ENCODE data around the gene AGAP3.

The AGAP3 gene

DNA sequence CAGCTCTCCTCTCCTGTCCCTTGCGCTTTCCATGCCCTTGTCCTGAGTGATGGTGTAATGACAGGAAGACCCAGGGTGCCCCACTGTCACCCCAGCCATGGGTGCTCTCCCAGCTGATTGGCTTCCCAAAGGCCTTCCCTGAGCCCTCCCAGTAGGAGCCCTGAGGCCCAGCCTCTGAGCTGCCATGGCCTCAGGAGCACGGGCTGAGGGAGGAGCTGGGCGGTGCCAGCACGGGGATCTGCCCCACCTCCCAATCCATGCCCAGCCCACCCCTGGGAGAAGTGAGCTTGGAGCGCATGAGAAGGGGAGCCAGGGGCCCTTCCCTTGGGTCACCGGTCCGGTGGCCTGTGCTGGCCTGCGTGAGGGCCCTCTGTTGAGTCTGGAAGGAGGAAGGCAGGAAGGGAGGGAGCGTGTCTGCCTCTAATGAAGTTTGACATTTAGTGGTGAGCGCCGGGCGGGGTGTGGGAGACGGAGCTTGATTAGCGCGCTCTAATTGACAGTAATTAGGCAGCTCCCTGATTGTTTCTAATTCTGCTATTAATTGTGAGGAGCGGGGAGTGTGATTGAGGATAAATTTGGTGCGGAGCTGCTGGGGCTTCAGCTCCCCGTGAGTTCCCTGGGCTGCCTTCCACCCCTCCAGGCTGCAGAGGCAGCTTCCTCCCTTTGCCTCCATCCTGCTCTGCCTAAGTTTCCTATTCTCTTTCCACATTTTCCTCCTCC, 53.0 kb downstream of the AGAP3 start:
- no peaks in the 10 kb centered on the region; the same call in 1 of the 2 replicates for H4K20me1 ChIP-seq (ENCODE audit: insufficient read depth, low read length)
- TF ChIP-seq EZH2phosphoT487 (IDR thresholded peaks at IDR 0.05; ENCODE audit: low read depth): no peak
- TF ChIP-seq, protein P1, sequence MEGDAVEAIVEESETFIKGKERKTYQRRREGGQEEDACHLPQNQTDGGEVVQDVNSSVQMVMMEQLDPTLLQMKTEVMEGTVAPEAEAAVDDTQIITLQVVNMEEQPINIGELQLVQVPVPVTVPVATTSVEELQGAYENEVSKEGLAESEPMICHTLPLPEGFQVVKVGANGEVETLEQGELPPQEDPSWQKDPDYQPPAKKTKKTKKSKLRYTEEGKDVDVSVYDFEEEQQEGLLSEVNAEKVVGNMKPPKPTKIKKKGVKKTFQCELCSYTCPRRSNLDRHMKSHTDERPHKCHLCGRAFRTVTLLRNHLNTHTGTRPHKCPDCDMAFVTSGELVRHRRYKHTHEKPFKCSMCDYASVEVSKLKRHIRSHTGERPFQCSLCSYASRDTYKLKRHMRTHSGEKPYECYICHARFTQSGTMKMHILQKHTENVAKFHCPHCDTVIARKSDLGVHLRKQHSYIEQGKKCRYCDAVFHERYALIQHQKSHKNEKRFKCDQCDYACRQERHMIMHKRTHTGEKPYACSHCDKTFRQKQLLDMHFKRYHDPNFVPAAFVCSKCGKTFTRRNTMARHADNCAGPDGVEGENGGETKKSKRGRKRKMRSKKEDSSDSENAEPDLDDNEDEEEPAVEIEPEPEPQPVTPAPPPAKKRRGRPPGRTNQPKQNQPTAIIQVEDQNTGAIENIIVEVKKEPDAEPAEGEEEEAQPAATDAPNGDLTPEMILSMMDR (IDR thresholded peaks at IDR 0.05; ENCODE audit: low read depth, low read length): no peak
- no peak overlapping the region for H3K4me3 ChIP-seq (ENCODE audit: low read length)
- no peak overlapping the region for H2AFZ ChIP-seq (ENCODE audit: low read depth, low read length)
- no peak overlapping the region for H3K4me2 ChIP-seq (ENCODE audit: low read length)
- H3K27ac ChIP-seq (ENCODE audit: low read length): no peak overlapping the region
- H3K9me3 ChIP-seq (ENCODE audit: insufficient read depth, low read length): no peaks in the 10 kb centered on the region
- H3K36me3 ChIP-seq (replicated peaks; ENCODE audit: low read depth, low read length): peaks cover 7% of the 10 kb centered on the region
- no peaks in the 10 kb centered on the region for H3K4me1 ChIP-seq (ENCODE audit: low read length)
- H3K79me2 ChIP-seq (ENCODE audit: low read length): no peaks in the 10 kb centered on the region
- H3K9ac ChIP-seq (ENCODE audit: low read length): no peak overlapping the region
- H3K27me3 ChIP-seq (ENCODE audit: low read depth, low read length): no peaks in the 10 kb centered on the region

DNA sequence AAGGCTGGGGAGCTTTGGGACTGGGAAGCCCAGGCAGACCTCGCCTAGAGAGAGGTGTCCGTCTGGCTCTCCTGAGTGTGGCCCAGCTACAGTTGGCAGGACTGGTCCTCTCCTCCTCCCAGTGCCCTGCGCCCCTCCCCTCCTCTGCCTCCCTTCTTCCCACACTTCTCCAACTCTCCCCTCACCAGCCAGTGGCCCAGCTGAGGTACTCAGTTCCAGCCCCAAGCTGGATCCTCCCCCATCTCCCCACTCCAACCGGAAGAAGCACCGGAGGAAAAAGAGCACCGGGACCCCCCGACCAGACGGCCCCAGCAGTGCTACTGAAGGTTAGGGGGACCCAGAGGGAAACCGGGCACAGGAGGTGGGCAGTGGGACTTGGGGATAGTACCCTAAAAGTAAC, 53.5 kb downstream of the AGAP3 start:
- no peak overlapping the region for H3K4me2 ChIP-seq (ENCODE audit: low read length)
- no peak overlapping the region for H2AFZ ChIP-seq (ENCODE audit: low read depth, low read length)
- peaks cover 7% of the 10 kb centered on the region for H3K36me3 ChIP-seq (replicated peaks; ENCODE audit: low read depth, low read length)
- no peaks in the 10 kb centered on the region for H3K27me3 ChIP-seq (ENCODE audit: low read depth, low read length)
- no peaks in the 10 kb centered on the region for H3K79me2 ChIP-seq (ENCODE audit: low read length)
- no peak for TF ChIP-seq EZH2phosphoT487 (IDR thresholded peaks at IDR 0.05; ENCODE audit: low read depth)
- TF ChIP-seq, protein P1 (IDR thresholded peaks at IDR 0.05; ENCODE audit: low read depth, low read length): no peak
- no peak overlapping the region for H3K4me3 ChIP-seq (ENCODE audit: low read length)
- H4K20me1 ChIP-seq (ENCODE audit: insufficient read depth, low read length): no peaks in the 10 kb centered on the region; the same call in 1 of the 2 replicates
- H3K9ac ChIP-seq (ENCODE audit: low read length): no peak overlapping the region
- no peak overlapping the region for H3K27ac ChIP-seq (ENCODE audit: low read length)
- H3K9me3 ChIP-seq (ENCODE audit: insufficient read depth, low read length): no peaks in the 10 kb centered on the region
- no peaks in the 10 kb centered on the region for H3K4me1 ChIP-seq (ENCODE audit: low read length)

DNA sequence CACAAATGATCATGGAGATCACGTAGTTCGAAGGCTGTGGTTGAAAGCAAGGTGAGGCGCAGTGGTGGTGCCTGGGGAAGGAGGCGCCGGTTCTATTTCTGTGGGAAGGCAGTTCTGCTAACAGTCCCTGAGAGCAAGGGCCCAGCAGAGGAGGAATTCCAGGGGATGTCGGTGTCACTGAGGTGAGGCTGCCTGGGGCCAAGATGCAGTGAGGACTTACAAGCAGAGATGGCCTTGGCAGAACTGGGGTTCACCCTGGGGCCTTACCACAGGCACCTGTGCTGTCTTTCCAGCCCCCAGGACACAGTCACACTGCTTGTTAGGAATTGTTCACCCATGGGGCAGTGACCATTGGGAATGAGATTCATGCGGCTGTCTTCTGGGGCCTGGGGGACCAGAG, 54.6 kb downstream of the AGAP3 start:
- Histone ChIP-seq H4K20me1 (ENCODE audit: insufficient read depth, low read length) (no peaks in the 10 kb centered on the region; the same call in 1 of the 2 replicates), H3K4me1 (ENCODE audit: low read length) (no peaks in the 10 kb centered on the region), H3K36me3 (replicated peaks; ENCODE audit: low read depth, low read length) (peaks cover 7% of the 10 kb centered on the region)

DNA sequence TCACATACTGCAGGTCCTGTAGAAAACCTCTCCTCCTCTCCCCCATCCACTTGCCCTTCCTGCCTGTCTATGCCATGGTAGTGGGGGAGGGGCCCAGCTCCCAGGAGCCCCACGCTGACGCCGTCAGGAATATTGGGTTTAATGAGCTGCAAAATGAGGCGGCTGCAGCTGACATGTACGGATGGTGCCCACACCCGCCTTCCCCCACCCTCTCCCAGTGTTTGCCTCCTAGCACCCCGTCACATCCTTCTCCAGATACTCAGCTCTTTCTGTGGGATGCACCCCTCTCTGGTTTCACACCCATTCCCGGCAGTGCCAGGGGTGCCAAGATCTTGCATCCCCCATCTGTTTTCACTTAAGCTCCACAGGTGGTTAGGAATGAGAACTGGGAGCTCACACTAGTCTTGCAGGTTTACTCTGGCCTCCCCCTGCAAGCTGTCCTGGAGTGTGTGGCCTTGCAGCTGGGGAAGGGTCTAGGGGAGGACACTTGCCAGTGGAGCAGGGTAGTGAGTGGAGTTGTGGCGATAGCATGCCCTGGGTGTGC, 55.1 kb downstream of the AGAP3 start:
- TF ChIP-seq, protein P1 (IDR thresholded peaks at IDR 0.05; ENCODE audit: low read depth, low read length): no peak
- H3K36me3 ChIP-seq (replicated peaks; ENCODE audit: low read depth, low read length): peaks cover 7% of the 10 kb centered on the region

More for the DNA sequence above, 54.6 kb downstream of the AGAP3 start:
- H2AFZ ChIP-seq (ENCODE audit: low read depth, low read length): no peak overlapping the region
- no peak overlapping the region for H3K27ac ChIP-seq (ENCODE audit: low read length)
- H3K4me2 ChIP-seq (ENCODE audit: low read length): no peak overlapping the region
- H3K27me3 ChIP-seq (ENCODE audit: low read depth, low read length): no peaks in the 10 kb centered on the region
- no peak for TF ChIP-seq EZH2phosphoT487 (IDR thresholded peaks at IDR 0.05; ENCODE audit: low read depth)
- TF ChIP-seq, protein P1 (IDR thresholded peaks at IDR 0.05; ENCODE audit: low read depth, low read length): no peak
- H3K9me3 ChIP-seq (ENCODE audit: insufficient read depth, low read length): no peaks in the 10 kb centered on the region
- H3K4me3 ChIP-seq (ENCODE audit: low read length): no peak overlapping the region
- H3K79me2 ChIP-seq (ENCODE audit: low read length): no peaks in the 10 kb centered on the region
- H3K9ac ChIP-seq (ENCODE audit: low read length): no peak overlapping the region

More for the DNA sequence above, 55.1 kb downstream of the AGAP3 start:
- Histone ChIP-seq H3K9me3 (ENCODE audit: insufficient read depth, low read length) (no peaks in the 10 kb centered on the region), H3K27ac (ENCODE audit: low read length) (no peak overlapping the region), H2AFZ (ENCODE audit: low read depth, low read length) (no peak overlapping the region), H3K4me3 (ENCODE audit: low read length) (no peak overlapping the region), H3K79me2 (ENCODE audit: low read length) (no peaks in the 10 kb centered on the region), H4K20me1 (ENCODE audit: insufficient read depth, low read length) (no peaks in the 10 kb centered on the region; the same call in 1 of the 2 replicates), H3K4me2 (ENCODE audit: low read length) (no peak overlapping the region), H3K4me1 (ENCODE audit: low read length) (no peaks in the 10 kb centered on the region), H3K9ac (ENCODE audit: low read length) (no peak overlapping the region), H3K27me3 (ENCODE audit: low read depth, low read length) (no peaks in the 10 kb centered on the region)

Data from OCI-LY3 (cell line).